Measurements from ENCODE around the gene PPIE.
"Not testable (repeated sequence)": the region's sequence is repeated elsewhere in the genome, so short reads cannot be mapped to it uniquely, and the experiment has no call there.

DNA sequence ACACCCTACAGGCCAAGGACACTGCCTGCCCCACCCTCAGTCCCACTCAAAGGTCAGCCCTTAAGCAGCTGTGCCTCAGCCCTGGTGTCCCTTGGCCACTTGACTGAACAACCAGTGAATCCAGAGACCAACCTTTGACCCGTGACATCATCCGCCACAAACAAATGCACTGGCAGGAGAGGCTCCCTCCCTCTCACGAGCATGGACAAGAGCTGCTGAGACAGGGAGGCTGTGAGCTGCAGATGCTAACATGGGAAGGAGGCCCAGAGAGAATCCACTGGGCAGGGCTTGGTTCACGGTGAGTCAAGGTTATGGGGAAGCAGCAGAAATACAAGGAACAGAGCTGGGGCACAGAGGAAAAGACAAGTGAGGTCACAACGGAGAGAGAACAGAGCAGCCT, 27.8 kb downstream of the PPIE start:
- not testable (repeated sequence) for TF ChIP-seq POLR2A (IDR thresholded peaks at IDR 0.05)
- TF ChIP-seq, protein P1, sequence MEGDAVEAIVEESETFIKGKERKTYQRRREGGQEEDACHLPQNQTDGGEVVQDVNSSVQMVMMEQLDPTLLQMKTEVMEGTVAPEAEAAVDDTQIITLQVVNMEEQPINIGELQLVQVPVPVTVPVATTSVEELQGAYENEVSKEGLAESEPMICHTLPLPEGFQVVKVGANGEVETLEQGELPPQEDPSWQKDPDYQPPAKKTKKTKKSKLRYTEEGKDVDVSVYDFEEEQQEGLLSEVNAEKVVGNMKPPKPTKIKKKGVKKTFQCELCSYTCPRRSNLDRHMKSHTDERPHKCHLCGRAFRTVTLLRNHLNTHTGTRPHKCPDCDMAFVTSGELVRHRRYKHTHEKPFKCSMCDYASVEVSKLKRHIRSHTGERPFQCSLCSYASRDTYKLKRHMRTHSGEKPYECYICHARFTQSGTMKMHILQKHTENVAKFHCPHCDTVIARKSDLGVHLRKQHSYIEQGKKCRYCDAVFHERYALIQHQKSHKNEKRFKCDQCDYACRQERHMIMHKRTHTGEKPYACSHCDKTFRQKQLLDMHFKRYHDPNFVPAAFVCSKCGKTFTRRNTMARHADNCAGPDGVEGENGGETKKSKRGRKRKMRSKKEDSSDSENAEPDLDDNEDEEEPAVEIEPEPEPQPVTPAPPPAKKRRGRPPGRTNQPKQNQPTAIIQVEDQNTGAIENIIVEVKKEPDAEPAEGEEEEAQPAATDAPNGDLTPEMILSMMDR (IDR thresholded peaks at IDR 0.05) = not testable (repeated sequence)

All from lower leg skin (tissue), 3 donors.